RWPE1 (cell line): ENCODE results near the gene SCNN1B.
"Not testable (repeated sequence)": the region's sequence is repeated elsewhere in the genome, so short reads cannot be mapped to it uniquely, and the experiment has no call there.

Experiments used
- CTCF ChIA-PET: fragments of 350-600 bp; sonication (Branson Sonifier 250); formaldehyde crosslinking; extraction: SDS; loops from one replicate; lab custom pipeline; 2021; lab: Yijun Ruan, JAX
- POLR2A ChIA-PET: fragments of 400-600 bp; formaldehyde crosslinking; extraction: SDS; loops from one replicate; lab custom pipeline; 2020; ENCODE audit warnings: antibody characterized with exemption; ENCODE audit not compliant: low non-redundant PET; lab: Yijun Ruan, JAX
- DNase-seq: peaks from one replicate; pipeline ENCODE4 v3.0.0; 2012; ENCODE audit warnings: low spot score
- H3K27ac ChIP-seq: fragments of 450-650 bp; 2 replicates; pipeline ENCODE4 v1.5.1; 2017
- CTCF ChIP-seq: fragments of 450-650 bp; conservative IDR thresholded peaks from 2 replicates; pipeline ENCODE4 v1.5.1; 2017; ENCODE audit warnings: low read depth, mild to moderate bottlenecking

SCNN1B gene

GRCh38 chr16:23375643-23376042 lies 73.5 kb downstream of the SCNN1B start:
- TF ChIP-seq CTCF, result no peak
- DNase-seq, result no peak
- H3K27ac ChIP-seq, result no peak overlapping the region
- ChIA-PET POLR2A (no interaction called here), CTCF (no interaction called here)

- no peak for TF ChIP-seq CTCF
- POLR2A ChIA-PET, result no interaction called here
- CTCF ChIA-PET, result no interaction called here
- no peak for DNase-seq
- no peak overlapping the region for H3K27ac ChIP-seq
Observed at GRCh38 chr16:23377071-23377931, 75.2 kb downstream of the SCNN1B start.

- ChIA-PET CTCF (no interaction called here), POLR2A (no interaction called here)
- no peak for TF ChIP-seq CTCF
- DNase-seq, result no peak
- no peak overlapping the region for H3K27ac ChIP-seq
Observed at GRCh38 chr16:23378256-23378655, 76.2 kb downstream of the SCNN1B start.

- no peak for TF ChIP-seq CTCF
- ChIA-PET POLR2A (no interaction called here), CTCF (no interaction called here)
- no peak for DNase-seq
- no peak overlapping the region for H3K27ac ChIP-seq
Observed at GRCh38 chr16:23378921-23379320, 76.8 kb downstream of the SCNN1B start.

GRCh38 chr16:23379707-23380106 lies 77.6 kb downstream of the SCNN1B start:
- no peak overlapping the region for H3K27ac ChIP-seq
- ChIA-PET POLR2A (no interaction called here), CTCF (interaction anchor here (0.9 kb wide), 1 partner anchor 23 kb away, joined by 3 read pairs; no protein-coding TSS in a partner anchor)
- no peak for TF ChIP-seq CTCF
- DNase-seq, result no peak

GRCh38 chr16:23380501-23380951 lies 78.4 kb downstream of the SCNN1B start:
- POLR2A ChIA-PET, result no interaction called here
- CTCF ChIA-PET, result no interaction called here
- no peak for DNase-seq
- no peak for TF ChIP-seq CTCF
- no peak overlapping the region for H3K27ac ChIP-seq

GRCh38 chr16:23381702-23382101 lies 79.6 kb downstream of the SCNN1B start:
- POLR2A ChIA-PET, DNase-seq, CTCF ChIA-PET, H3K27ac ChIP-seq: not testable (repeated sequence)
